Adrenal gland (tissue), 12 donors: ENCODE data around the gene UBTF. TPM values are rescaled to one million over a fixed set of nuclear protein-coding genes. Genes with fewer than 3 reads are reported as not detected.

Experiments used
- DNase-seq, 7 donors: peaks; one replicate each; pipeline ENCODE4 v3.0.0-alpha.2; 2019 to 2020
- H3K27ac ChIP-seq, 5 donors: fragments of 200-600 bp; sonication (generic) in 4 of 5; 1 replicate in 3 of 5; 2 replicates in 2 of 5; pipeline versions ENCODE4 v1.5.1 to v1.8.0; 2016 to 2020; ENCODE audit warnings: mild to moderate bottlenecking in 1 of 5
- H3K27me3 ChIP-seq: fragments of 200-600 bp; 2 replicates; pipeline ENCODE4 v1.8.0; 2021
- H3K36me3 ChIP-seq, 2 donors: fragments of 200-600 bp; replicated peaks in 1 of 2; 1 replicate in 1 of 2; 2 replicates in 1 of 2; pipeline versions ENCODE4 v1.5.1 to v1.8.0; 2018 to 2022
- H3K4me1 ChIP-seq, 2 donors: fragments of 200-600 bp; replicated peaks in 1 of 2; 1 replicate in 1 of 2; 2 replicates in 1 of 2; pipeline versions ENCODE4 v1.5.1 to v1.8.0; 2018 to 2021
- H3K4me3 ChIP-seq, 4 donors: fragments of 200-600 bp; sonication (generic) in 3 of 4; one replicate each; pipeline ENCODE4 v1.5.1; 2016 to 2018
- H3K9me3 ChIP-seq, 3 donors: fragments of 200-600 bp; sonication (generic) in 1 of 3; replicated peaks in 1 of 3; 1 replicate in 2 of 3; 2 replicates in 1 of 3; pipeline versions ENCODE4 v1.5.1 to v1.8.0; 2016 to 2021
- POLR2A ChIP-seq, 2 donors: fragments of 450-650 bp; IDR thresholded peaks; one replicate each; pipeline ENCODE4 v1.6.1; 2017; ENCODE audit warnings: antibody characterized with exemption in 2 of 2, mild to moderate bottlenecking in 2 of 2, moderate library complexity in 1 of 2
- WGBS, 4 donors: extraction: QIAGEN DNeasy Blood & Tissue Kit in 2 of 4; methylation state at CpG; one replicate each; pipeline versions ENCODE4 v1.1.5 to v1.1.7; 2013 to 2017; 5-methylcytosine and 5-hydroxymethylcytosine counted together
- intact Hi-C, 2 donors: fragments of 100-400 bp; cut with DNase I; formaldehyde crosslinking; loops; one replicate each; pipeline versions ENCODE4 v1.14.1 to v1.15.0; 2022 to 2023
- polyA plus RNA-seq, 3 donors: library from polyadenylated mRNA; stranded (reverse); fragments of 200-250 nt in 2 of 3; fragments of 350-450 nt in 1 of 3; fragmentation: Illumina TruSeq in 1 of 3; extraction: RNeasy Lipid Tissue Mini Kit (QIAGEN cat#74804) in 1 of 3; gene quantifications; one replicate each; pipeline ENCODE4 v1.2.3, GENCODE V29; 2013 to 2014
- total RNA-seq, 9 donors: library from RNA; depleted of rRNA in 4 of 9; stranded (reverse); fragments of >200 nt in 4 of 9; fragments of 120-200 nt in 1 of 9; fragmentation: NEBNext Ultra II Directional in 1 of 9; extraction: Animal tissue kit (Norgen Biotek cat#: 25700) in 1 of 9; gene quantifications; one replicate each; pipeline versions ENCODE4 v1.1.0 to v1.2.4, GENCODE V29; 2013 to 2023
- TF ChIP-seq, protein P1 (sequence below), 6 experiments: fragments of 450-650 bp in 4 of 6; fragments of 200-600 bp in 2 of 6; sonication (generic) in 1 of 6; IDR thresholded peaks; 1 replicate in 5 of 6; 2 replicates in 1 of 6; pipeline versions ENCODE4 v1.5.1 to v1.8.0; 2016 to 2021; ENCODE audit warnings: antibody characterized with exemption in 6 of 6, mild to moderate bottlenecking in 2 of 6, moderate library complexity in 1 of 6
- donor health status: healthy with polysubstance abuse.
- donor health status: Bipolar disorder and iron deficiency.
- donor health status: DM: yes; HTN: yes; CAD: no.
- donor health status: DM: no; HTN: no; CAD: no.
- donor health status: DM: no; HTN: no; CAD: no.
- donor health status: DM: yes; HTN: yes; CAD: no.

The UBTF gene
- total and polyA plus RNA-seq, 12 donors, result 37.1 to 92.6 (median 64.3) TPM

GRCh38 chr17:44186307-44187130 is 33.0 kb downstream of the UBTF start, which contains the start of gene TMUB2:
TMUB2 (plus strand) TSS chr17:44186972; CDS start chr17:44187709, 737 bp downstream.
- Histone ChIP-seq H3K4me3 (peak within 1 kb of the TSS; percentile 58 to 94 (median 74)), H3K9me3 (no peaks in the 10 kb centered on the region), H3K4me1 (peaks cover 11 to 35% of the 10 kb centered on the region in 2 donors), H3K27me3 (no peaks in the 10 kb centered on the region), H3K27ac (peak within 1 kb of the TSS; percentile 84 to 99 (median 98)), H3K36me3 (peaks cover 0 to 43% of the 10 kb centered on the region in 2 donors)
- WGBS, 4 donors, result 0 to 1% (median 0%) methylated on average over 31 to 50 of the region's 50 CpGs
- intact Hi-C loops, result no loop called here
- TF ChIP-seq, protein P1, sequence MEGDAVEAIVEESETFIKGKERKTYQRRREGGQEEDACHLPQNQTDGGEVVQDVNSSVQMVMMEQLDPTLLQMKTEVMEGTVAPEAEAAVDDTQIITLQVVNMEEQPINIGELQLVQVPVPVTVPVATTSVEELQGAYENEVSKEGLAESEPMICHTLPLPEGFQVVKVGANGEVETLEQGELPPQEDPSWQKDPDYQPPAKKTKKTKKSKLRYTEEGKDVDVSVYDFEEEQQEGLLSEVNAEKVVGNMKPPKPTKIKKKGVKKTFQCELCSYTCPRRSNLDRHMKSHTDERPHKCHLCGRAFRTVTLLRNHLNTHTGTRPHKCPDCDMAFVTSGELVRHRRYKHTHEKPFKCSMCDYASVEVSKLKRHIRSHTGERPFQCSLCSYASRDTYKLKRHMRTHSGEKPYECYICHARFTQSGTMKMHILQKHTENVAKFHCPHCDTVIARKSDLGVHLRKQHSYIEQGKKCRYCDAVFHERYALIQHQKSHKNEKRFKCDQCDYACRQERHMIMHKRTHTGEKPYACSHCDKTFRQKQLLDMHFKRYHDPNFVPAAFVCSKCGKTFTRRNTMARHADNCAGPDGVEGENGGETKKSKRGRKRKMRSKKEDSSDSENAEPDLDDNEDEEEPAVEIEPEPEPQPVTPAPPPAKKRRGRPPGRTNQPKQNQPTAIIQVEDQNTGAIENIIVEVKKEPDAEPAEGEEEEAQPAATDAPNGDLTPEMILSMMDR (IDR thresholded peaks at IDR 0.05), result no peak
- TF ChIP-seq POLR2A (IDR thresholded peaks at IDR 0.05), result peak; percentile 65 to 89
- DNase-seq, result peak; percentile 99 to 100 (median 99)

GRCh38 chr17:44184212-44184810 is 35.2 kb downstream of the UBTF start:
- TF ChIP-seq, protein P1 (IDR thresholded peaks at IDR 0.05), result no peak
- no peak for TF ChIP-seq POLR2A (IDR thresholded peaks at IDR 0.05)
- no peak overlapping the region for H3K4me3 ChIP-seq
- H3K4me1 ChIP-seq, result peaks cover 11 to 35% of the 10 kb centered on the region in 2 donors
- H3K9me3 ChIP-seq, result no peaks in the 10 kb centered on the region
- WGBS, 4 donors, result 78 to 84% (median 81%) methylated on average over 8 of the region's 8 CpGs
- H3K36me3 ChIP-seq, result peaks cover 0 to 24% of the 10 kb centered on the region in 2 donors
- intact Hi-C loops, result no loop called here
- no peak for DNase-seq
- no peaks in the 10 kb centered on the region for H3K27me3 ChIP-seq
- no peak overlapping the region for H3K27ac ChIP-seq

DNA sequence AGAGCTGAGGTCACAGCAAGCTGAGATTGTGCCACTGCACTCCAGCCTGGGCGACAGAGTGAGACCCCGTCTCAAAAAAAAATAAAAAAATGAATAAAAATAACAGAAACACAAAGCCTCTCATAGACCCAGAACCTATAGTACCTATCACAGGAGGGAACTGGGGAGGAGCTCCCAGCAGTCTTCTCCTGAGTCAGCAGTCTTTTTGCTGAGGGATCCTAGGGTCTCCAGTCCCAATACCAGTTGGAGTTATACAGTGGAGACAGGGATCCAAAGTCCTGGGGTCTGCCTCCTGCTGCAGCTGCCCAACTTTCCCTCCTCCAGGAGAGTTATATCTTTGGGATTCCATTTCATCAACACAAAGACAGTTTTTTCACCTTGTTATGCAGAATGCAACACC is 36.5 kb downstream of the UBTF start:
- intact Hi-C loops, result no loop called here
- Histone ChIP-seq H3K9me3 (no peaks in the 10 kb centered on the region), H3K36me3 (peaks cover 0 to 24% of the 10 kb centered on the region in 2 donors), H3K4me1 (peaks cover 11 to 25% of the 10 kb centered on the region in 2 donors), H3K27me3 (no peaks in the 10 kb centered on the region), H3K4me3 (no peak overlapping the region), H3K27ac (no peak overlapping the region)
- TF ChIP-seq, protein P1 (IDR thresholded peaks at IDR 0.05), result no peak
- no peak for TF ChIP-seq POLR2A (IDR thresholded peaks at IDR 0.05)
- DNase-seq, result no peak
- WGBS, 4 donors, result 85 to 95% (median 89%) methylated on average over 2 of the region's 2 CpGs

GRCh38 chr17:44178133-44178532 is 41.3 kb downstream of the UBTF start:
- intact Hi-C loops, result no loop called here
- Histone ChIP-seq H3K27me3 (no peaks in the 10 kb centered on the region), H3K9me3 (no peaks in the 10 kb centered on the region), H3K4me3 (no peak overlapping the region), H3K27ac (no peak overlapping the region), H3K4me1 (no peaks in the 10 kb centered on the region), H3K36me3 (peaks cover 0 to 22% of the 10 kb centered on the region in 2 donors)
- WGBS, 4 donors, result 93 to 100% (median 95%) methylated on average over 4 to 14 of the region's 14 CpGs
- no peak for DNase-seq
- TF ChIP-seq, protein P1 (IDR thresholded peaks at IDR 0.05), result no peak
- TF ChIP-seq POLR2A (IDR thresholded peaks at IDR 0.05), result no peak
